ENCODE data around the gene PIANP.

- TF ChIP-seq EZH2 (IDR thresholded peaks at IDR 0.05) (no peak), POLR2AphosphoS5 (IDR thresholded peaks at IDR 0.05; ENCODE audit: borderline replicate concordance, low read depth, low read length) (no peak)
Measured at GRCh38 chr12:6653342-6653741, 47.3 kb downstream of the PIANP start.

All from SK-N-MC (cell line).